CD4-positive, alpha-beta T cell treated with Interleukin-10 for 1 hour (primary cell): ENCODE data around the gene ARHGEF6.

Experiments used
- DNase-seq: peaks from one replicate; pipeline ENCODE4 v3.0.0-alpha.2; 2020

Gene ARHGEF6

GRCh38 chrX:136643243-136643642, 137.5 kb downstream of the ARHGEF6 start:
- no peak for DNase-seq

GRCh38 chrX:136639506-136640176, 141.1 kb downstream of the ARHGEF6 start:
- no peak for DNase-seq

- no peak for DNase-seq
Measured at GRCh38 chrX:136636121-136636520, 144.6 kb downstream of the ARHGEF6 start.

- peak; percentile 59 for DNase-seq
Measured at GRCh38 chrX:136635235-136635634, 145.5 kb downstream of the ARHGEF6 start.

GRCh38 chrX:136630881-136631280, 149.9 kb downstream of the ARHGEF6 start:
- no peak for DNase-seq

GRCh38 chrX:136629084-136629750, 151.5 kb downstream of the ARHGEF6 start:
- DNase-seq = peak; percentile 39

- peak; percentile 41 for DNase-seq
Measured at GRCh38 chrX:136627409-136627808, 153.3 kb downstream of the ARHGEF6 start.

GRCh38 chrX:136626891-136627290, 153.8 kb downstream of the ARHGEF6 start:
- DNase-seq = no peak

- DNase-seq = no peak
Measured at GRCh38 chrX:136626237-136626636, 154.5 kb downstream of the ARHGEF6 start.

GRCh38 chrX:136625246-136625645, 155.5 kb downstream of the ARHGEF6 start:
- no peak for DNase-seq

- no peak for DNase-seq
Measured at GRCh38 chrX:136623396-136623795, 157.3 kb downstream of the ARHGEF6 start.

GRCh38 chrX:136622568-136622967, 158.2 kb downstream of the ARHGEF6 start:
- DNase-seq = no peak

GRCh38 chrX:136620780-136621179, 160.0 kb downstream of the ARHGEF6 start:
- DNase-seq = no peak

GRCh38 chrX:136619899-136620505, 160.7 kb downstream of the ARHGEF6 start:
- peak; percentile 53 for DNase-seq

GRCh38 chrX:136616987-136617685, 163.6 kb downstream of the ARHGEF6 start:
- DNase-seq = peak; percentile 56
